GM12878 (cell line): ENCODE results near the gene PPP4C. TPM values are rescaled to one million over a fixed set of nuclear protein-coding genes. Genes with fewer than 3 reads are reported as not detected.

Experiments used
- ATAC-seq: fragments of 200-7000 bp; cut with Tn5 transposase; 3 replicates; pipeline ENCODE4 v1.9.1; 2020; ENCODE audit warnings: mild to moderate bottlenecking, moderate library complexity
- BruUV-seq: library from RNA; stranded (reverse); fragments of 400-500 nt; replicated peaks from 2 replicates; lab custom pipeline; 2021; lab: Mats Ljungman, UMichigan
- CTCF ChIA-PET: fragments of 300-600 bp; sonication (Branson Sonifier 250); formaldehyde crosslinking; extraction: SDS; loops from one replicate; lab custom pipeline; 2021; ENCODE audit warnings: inconsistent platforms; lab: Yijun Ruan, JAX
- POLR2A ChIA-PET: fragments of 350-600 bp; formaldehyde crosslinking; extraction: SDS; loops from one replicate; lab custom pipeline; 2021; ENCODE audit warnings: inconsistent platforms; lab: Charles Lee
- RAD21 ChIA-PET: fragments of 300-600 bp; sonication (Branson Sonifier 250); formaldehyde crosslinking; loops from one replicate; lab custom pipeline; 2023; ENCODE audit warnings: antibody characterized with exemption; ENCODE audit not compliant: unreplicated experiment; lab: Charles Lee
- SMC1A ChIA-PET: fragments of 300-600 bp; sonication (Branson Sonifier 250); formaldehyde crosslinking; loops from one replicate; lab custom pipeline; 2023; ENCODE audit not compliant: unreplicated experiment, uncharacterized antibody; lab: Charles Lee
- DNase-seq: peaks from one replicate; pipeline ENCODE4 v3.0.0-alpha.2; 2011; ENCODE audit warnings: low read depth, low spot score
- FAIRE-seq: peaks from 3 replicates; lab custom pipeline; 2011; peaks lifted over from hg19 to GRCh38; lab: Jason Lieb, UNC
- H2AFZ ChIP-seq: 2 replicates; pipeline ENCODE4 v1.6.0; 2011; ENCODE audit warnings: low read depth, low read length, control low read depth; ENCODE audit not compliant: control insufficient read depth
- H3K27ac ChIP-seq: 2 replicates; pipeline ENCODE4 v1.5.1; 2011; ENCODE audit warnings: control low read depth; ENCODE audit not compliant: control insufficient read depth, insufficient read depth
- H3K27me3 ChIP-seq, 2 experiments: replicated peaks in 1 of 2; 2 replicates each; pipeline versions ENCODE4 v1.6.0 to v1.6.1; 2011; ENCODE audit warnings: low read length in 1 of 2; ENCODE audit not compliant: control insufficient read depth in 2 of 2, insufficient read depth in 2 of 2
- H3K36me3 ChIP-seq, 2 experiments: 2 replicates each; pipeline ENCODE4 v1.5.1; 2011; ENCODE audit warnings: low read length in 1 of 2; ENCODE audit not compliant: control insufficient read depth in 2 of 2, insufficient read depth in 2 of 2
- H3K4me1 ChIP-seq: 2 replicates; pipeline ENCODE4 v1.6.1; 2011; ENCODE audit warnings: mild to moderate bottlenecking, low read length, moderate library complexity, mixed read lengths; ENCODE audit not compliant: control insufficient read depth, insufficient read depth
- H3K4me2 ChIP-seq: 2 replicates; pipeline ENCODE4 v1.6.0; 2011; ENCODE audit warnings: control low read depth; ENCODE audit not compliant: control insufficient read depth, insufficient read depth
- H3K4me3 ChIP-seq: fragments of 200-600 bp; sonication (generic); 2 replicates; pipeline ENCODE4 v1.5.1; 2016
- H3K79me2 ChIP-seq: 2 replicates; pipeline ENCODE4 v1.6.0; 2011; ENCODE audit warnings: low read length; ENCODE audit not compliant: control insufficient read depth, insufficient read depth
- H3K9ac ChIP-seq: 2 replicates; pipeline ENCODE4 v1.8.0; 2011; ENCODE audit warnings: low read length, control low read depth, mixed read lengths; ENCODE audit not compliant: control insufficient read depth, insufficient read depth
- H3K9me3 ChIP-seq: replicated peaks from 3 replicates; pipeline ENCODE4 v1.5.1; 2011; ENCODE audit warnings: mild to moderate bottlenecking, low read length; ENCODE audit not compliant: control insufficient read depth, insufficient read depth
- H4K20me1 ChIP-seq: 2 replicates; pipeline ENCODE4 v1.6.0; 2011; ENCODE audit not compliant: control insufficient read depth, insufficient read depth
- ASH2L ChIP-seq: fragments of 300-600, 200-600 bp; sonication (generic); IDR thresholded peaks from 2 replicates; pipeline ENCODE4 v1.6.1; 2017; ENCODE audit warnings: low read depth, mild to moderate bottlenecking, borderline replicate concordance
- BHLHE40 ChIP-seq, 2 experiments: fragments of 450-650 bp in 1 of 2; IDR thresholded peaks; 2 replicates each; pipeline ENCODE4 v1.6.1; 2011 to 2017; ENCODE audit warnings: low read depth in 2 of 2, borderline replicate concordance in 1 of 2, improper control_type of control experiment in 1 of 2, low read length in 1 of 2, mild to moderate bottlenecking in 1 of 2
- CHD2 ChIP-seq: IDR thresholded peaks from 2 replicates; pipeline ENCODE4 v1.6.1; 2011; ENCODE audit warnings: low read depth, low read length, improper control_type of control experiment, borderline replicate concordance
- FOXK2 ChIP-seq: fragments of 450-650 bp; IDR thresholded peaks from 2 replicates; pipeline ENCODE4 v1.6.1; 2017; ENCODE audit warnings: mild to moderate bottlenecking, moderate library complexity
- LARP7 ChIP-seq: fragments of 450-650 bp; IDR thresholded peaks from 2 replicates; pipeline ENCODE4 v1.6.1; 2017; ENCODE audit warnings: mild to moderate bottlenecking
- MYC ChIP-seq: IDR thresholded peaks from 2 replicates; pipeline ENCODE4 v1.6.1; 2011; ENCODE audit warnings: mild to moderate bottlenecking, low read length, moderate library complexity, inconsistent platforms; ENCODE audit not compliant: insufficient read depth, insufficient replicate concordance, insufficient read length, severe bottlenecking
- NR2C1 ChIP-seq: fragments of 450-650 bp; IDR thresholded peaks from 2 replicates; pipeline ENCODE4 v1.6.1; 2017; ENCODE audit warnings: antibody characterized with exemption, mild to moderate bottlenecking, moderate library complexity
- NR2F1 ChIP-seq: fragments of 450-650 bp; conservative IDR thresholded peaks from 2 replicates; pipeline ENCODE4 v1.6.1; 2017; ENCODE audit warnings: mild to moderate bottlenecking
- ZNF24 ChIP-seq: fragments of 450-650 bp; IDR thresholded peaks from 2 replicates; pipeline ENCODE4 v1.6.1; 2017; ENCODE audit warnings: antibody characterized with exemption, mild to moderate bottlenecking
- ZNF622 ChIP-seq: fragments of 450-650 bp; IDR thresholded peaks from 2 replicates; pipeline ENCODE4 v1.6.1; 2017; ENCODE audit warnings: mild to moderate bottlenecking, inconsistent platforms
- ZSCAN29 ChIP-seq: fragments of 450-650 bp; IDR thresholded peaks from 2 replicates; pipeline ENCODE4 v1.6.1; 2017; ENCODE audit warnings: mild to moderate bottlenecking, moderate library complexity
- WGBS: methylation state at CpG from one replicate; pipeline ENCODE4 v1.1.6; 2016; ENCODE audit warnings: low lambda C conversion rate; ENCODE audit not compliant: insufficient replicate concordance, insufficient coverage; ENCODE audit errors: missing lambda C conversion rate; 5-methylcytosine and 5-hydroxymethylcytosine counted together
- in situ Hi-C: fragments of 300-500 bp; cut with MboI; formaldehyde crosslinking; loops from 9 replicates; pipeline ENCODE4 v1.14.3; 2018; ENCODE audit warnings: mixed read lengths
- intact Hi-C: fragments of 100-400 bp; cut with micrococcal nuclease; formaldehyde crosslinking; loops from one replicate; pipeline ENCODE4 v1.14.2; 2022; ENCODE audit not compliant: unreplicated experiment
- polyA plus RNA-seq, 11 experiments: library from polyadenylated mRNA; depleted of rRNA in 4 of 11; unstranded in 6 of 11; stranded (reverse) in 5 of 11; fragments of >200 nt; fragmentation: Nextera tagmentation in 4 of 11; fragmentation: Illumina TruSeq in 1 of 11; extraction: Ambion mirVana in 4 of 11; extraction: Trizol in 1 of 11; gene quantifications; 1 replicate in 1 of 11; 2 replicates in 10 of 11; pipeline versions ENCODE4 v1.2.1 to v1.2.3, GENCODE V29; 2011 to 2016; ENCODE audit warnings: inconsistent platforms in 2 of 11, missing spikeins in 2 of 11, low read depth in 1 of 11
- total RNA-seq, 4 experiments: library from RNA; depleted of rRNA in 3 of 4; stranded (reverse); fragments of >200 nt in 3 of 4; fragmentation: Illumina TruSeq in 1 of 4; extraction: Trizol in 1 of 4; gene quantifications; 2 replicates each; pipeline versions ENCODE4 v1.2.1 to v1.2.3, GENCODE V29; 2013 to 2021
- TF ChIP-seq, protein P1 (sequence below): fragments of 450-650 bp; IDR thresholded peaks from 2 replicates; pipeline ENCODE4 v1.6.1; 2016; ENCODE audit warnings: mild to moderate bottlenecking, moderate library complexity, borderline replicate concordance
- TF ChIP-seq, protein P2 (sequence below), 3 experiments: IDR thresholded peaks in 2 of 3; conservative IDR thresholded peaks in 1 of 3; 2 replicates each; pipeline ENCODE4 v1.5.1; 2011; ENCODE audit warnings: low read depth in 3 of 3, low read length in 3 of 3, mild to moderate bottlenecking in 3 of 3, control low read depth in 2 of 3, moderate library complexity in 2 of 3, inconsistent platforms in 1 of 3, mixed read lengths in 1 of 3; ENCODE audit not compliant: control insufficient read depth in 2 of 3, insufficient read depth in 1 of 3; ENCODE audit errors: extremely low read depth in 1 of 3
- TF ChIP-seq, protein P3 (sequence below): IDR thresholded peaks from 2 replicates; pipeline ENCODE4 v1.6.1; 2012; ENCODE audit warnings: low read depth, low read length, improper control_type of control experiment

Gene PPP4C
- total and polyA plus RNA-seq, 10 of the 15 experiments (the other 5 are each of a cell fraction or from before 2014, with no cell fraction given): 2.7 to 240 (median 124) TPM

DNA sequence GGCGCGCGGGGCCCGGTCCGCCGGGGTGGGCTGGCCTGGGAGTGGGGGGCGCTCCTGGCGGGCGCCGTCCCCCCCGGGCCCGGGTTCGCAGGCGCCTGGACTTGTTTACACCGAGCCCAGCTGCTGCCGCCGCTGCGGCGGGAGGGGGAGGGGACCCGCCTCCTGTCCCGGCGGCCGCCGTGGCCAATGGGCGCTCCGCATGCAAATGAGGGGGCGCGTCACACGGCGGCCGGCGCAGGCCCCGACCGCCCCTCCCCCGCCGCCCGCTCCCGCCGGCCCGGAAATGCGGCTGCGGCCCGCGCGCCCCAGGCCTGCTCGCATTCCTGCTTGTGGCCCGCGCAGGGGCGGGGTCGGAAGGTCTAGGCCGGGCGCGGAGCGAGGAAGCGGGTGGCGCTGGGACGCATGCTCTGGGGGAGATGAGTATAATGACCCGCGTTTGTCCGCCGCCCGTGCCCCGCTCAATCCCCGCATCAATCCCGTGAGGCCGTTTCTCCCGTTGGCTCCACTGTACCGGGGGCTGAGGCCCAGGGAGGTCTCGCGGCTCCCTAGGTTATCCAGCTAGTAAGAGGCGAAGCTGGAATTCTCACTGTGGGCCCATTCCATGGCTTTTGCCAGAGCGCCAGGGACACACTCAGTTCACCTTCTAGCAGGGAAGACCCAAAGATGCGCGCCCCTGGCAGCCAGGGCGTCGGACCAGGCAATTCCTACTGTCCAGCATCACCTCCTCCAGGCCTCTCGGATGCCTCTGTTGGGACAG is 20.5 kb downstream of the PPP4C start, which contains the start of gene YPEL3 (continued):
- TF ChIP-seq, protein P1, sequence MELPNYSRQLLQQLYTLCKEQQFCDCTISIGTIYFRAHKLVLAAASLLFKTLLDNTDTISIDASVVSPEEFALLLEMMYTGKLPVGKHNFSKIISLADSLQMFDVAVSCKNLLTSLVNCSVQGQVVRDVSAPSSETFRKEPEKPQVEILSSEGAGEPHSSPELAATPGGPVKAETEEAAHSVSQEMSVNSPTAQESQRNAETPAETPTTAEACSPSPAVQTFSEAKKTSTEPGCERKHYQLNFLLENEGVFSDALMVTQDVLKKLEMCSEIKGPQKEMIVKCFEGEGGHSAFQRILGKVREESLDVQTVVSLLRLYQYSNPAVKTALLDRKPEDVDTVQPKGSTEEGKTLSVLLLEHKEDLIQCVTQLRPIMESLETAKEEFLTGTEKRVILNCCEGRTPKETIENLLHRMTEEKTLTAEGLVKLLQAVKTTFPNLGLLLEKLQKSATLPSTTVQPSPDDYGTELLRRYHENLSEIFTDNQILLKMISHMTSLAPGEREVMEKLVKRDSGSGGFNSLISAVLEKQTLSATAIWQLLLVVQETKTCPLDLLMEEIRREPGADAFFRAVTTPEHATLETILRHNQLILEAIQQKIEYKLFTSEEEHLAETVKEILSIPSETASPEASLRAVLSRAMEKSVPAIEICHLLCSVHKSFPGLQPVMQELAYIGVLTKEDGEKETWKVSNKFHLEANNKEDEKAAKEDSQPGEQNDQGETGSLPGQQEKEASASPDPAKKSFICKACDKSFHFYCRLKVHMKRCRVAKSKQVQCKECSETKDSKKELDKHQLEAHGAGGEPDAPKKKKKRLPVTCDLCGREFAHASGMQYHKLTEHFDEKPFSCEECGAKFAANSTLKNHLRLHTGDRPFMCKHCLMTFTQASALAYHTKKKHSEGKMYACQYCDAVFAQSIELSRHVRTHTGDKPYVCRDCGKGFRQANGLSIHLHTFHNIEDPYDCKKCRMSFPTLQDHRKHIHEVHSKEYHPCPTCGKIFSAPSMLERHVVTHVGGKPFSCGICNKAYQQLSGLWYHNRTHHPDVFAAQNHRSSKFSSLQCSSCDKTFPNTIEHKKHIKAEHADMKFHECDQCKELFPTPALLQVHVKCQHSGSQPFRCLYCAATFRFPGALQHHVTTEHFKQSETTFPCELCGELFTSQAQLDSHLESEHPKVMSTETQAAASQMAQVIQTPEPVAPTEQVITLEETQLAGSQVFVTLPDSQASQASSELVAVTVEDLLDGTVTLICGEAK: 0 out of 2 replicates have a peak, but pooled peaks have one; percentile 54
- TF ChIP-seq MYC (no peak), BHLHE40 (IDR thresholded peaks at IDR 0.05; ENCODE audit: borderline replicate concordance in 1 of 2, low read depth in 2 of 2, low read length in 1 of 2) (peak; percentile 31 to 66; a peak in 2 of 4 replicates)

DNA sequence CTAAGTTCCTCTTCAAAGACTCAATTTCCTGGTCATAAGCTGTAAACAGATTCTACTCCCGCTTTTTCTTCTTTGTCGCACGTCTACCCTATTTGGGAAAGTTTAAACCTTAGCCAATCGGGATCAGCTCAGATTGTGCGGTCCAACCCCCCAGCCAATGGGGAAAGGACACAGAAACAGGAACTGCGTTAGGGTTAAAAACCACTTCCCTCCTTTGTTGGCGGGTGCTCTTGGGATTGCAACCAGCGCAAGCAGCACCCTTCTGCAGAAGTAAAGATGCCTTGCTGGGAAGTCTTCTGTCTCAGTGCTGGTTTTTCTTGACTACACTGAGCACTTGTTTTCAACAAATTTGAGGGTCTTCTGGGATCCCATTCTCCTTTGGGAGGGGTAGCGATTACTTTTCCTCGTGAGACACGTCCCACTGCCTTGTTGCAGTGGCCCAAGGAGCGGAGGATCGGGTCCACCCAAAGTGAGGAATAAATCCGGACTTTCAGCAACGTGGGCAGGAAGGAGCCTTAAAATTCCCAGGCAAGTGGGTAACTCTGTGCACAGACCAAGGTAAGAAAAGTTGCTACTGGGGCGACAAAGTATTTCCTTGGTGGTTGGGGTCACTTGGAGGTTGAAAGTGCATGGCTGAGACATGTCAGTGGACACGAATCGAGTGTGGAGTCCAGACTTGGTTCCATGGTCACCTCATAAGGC is 21.2 kb downstream of the PPP4C start:
- no TSS peak for BruUV-seq
- Histone ChIP-seq H3K79me2 (peaks cover 2% of the 10 kb centered on the region; the same call in 1 of the 2 replicates), H3K27ac (peak overlapping the region; percentile 77; the same call in 1 of the 2 replicates), H3K9ac (no peak overlapping the region), H3K4me1 (peaks cover 22% of the 10 kb centered on the region), H2AFZ (peak overlapping the region; percentile 76; the same call in 1 of the 2 replicates), H4K20me1 (no peaks in the 10 kb centered on the region), H3K4me2 (peak overlapping the region; percentile 57), H3K9me3 (peaks cover 15% of the 10 kb centered on the region), H3K36me3 (no peaks in the 10 kb centered on the region; a peak in 1 of 4 replicates), H3K27me3 (no peaks in the 10 kb centered on the region), H3K4me3 (peak overlapping the region; percentile 8)
- intact Hi-C loops: loop anchor here (10.0 kb wide), 1 partner anchor 258 kb away; the partner anchor contains the start of gene CD2BP2
- WGBS: 85% methylated on average over 18 of the region's 18 CpGs
- ChIA-PET RAD21 (no interaction called here), SMC1A (interaction anchor here (0.5 kb wide), 1 partner anchor 246 kb away, joined by 3 read pairs; no protein-coding TSS in a partner anchor), POLR2A (no interaction called here), CTCF (interaction anchor here (0.7 to 1.2 kb wide), 3 partner anchors 15 to 41 kb away, joined by 3 read pairs; no protein-coding TSS in a partner anchor)
- FAIRE-seq (no peak), ATAC-seq (no peak), DNase-seq (no peak)
- in situ Hi-C loops: loop anchor here (25.0 kb wide), 1 partner anchor 1790 kb away; no protein-coding TSS in a partner anchor
- TF ChIP-seq ZSCAN29: no peak
- TF ChIP-seq ASH2L: no peak
- no peak for TF ChIP-seq NR2C1
- no peak for TF ChIP-seq CHD2
- TF ChIP-seq ZNF24: no peak
- TF ChIP-seq FOXK2: no peak
- TF ChIP-seq NR2F1: no peak
- TF ChIP-seq, protein P2, sequence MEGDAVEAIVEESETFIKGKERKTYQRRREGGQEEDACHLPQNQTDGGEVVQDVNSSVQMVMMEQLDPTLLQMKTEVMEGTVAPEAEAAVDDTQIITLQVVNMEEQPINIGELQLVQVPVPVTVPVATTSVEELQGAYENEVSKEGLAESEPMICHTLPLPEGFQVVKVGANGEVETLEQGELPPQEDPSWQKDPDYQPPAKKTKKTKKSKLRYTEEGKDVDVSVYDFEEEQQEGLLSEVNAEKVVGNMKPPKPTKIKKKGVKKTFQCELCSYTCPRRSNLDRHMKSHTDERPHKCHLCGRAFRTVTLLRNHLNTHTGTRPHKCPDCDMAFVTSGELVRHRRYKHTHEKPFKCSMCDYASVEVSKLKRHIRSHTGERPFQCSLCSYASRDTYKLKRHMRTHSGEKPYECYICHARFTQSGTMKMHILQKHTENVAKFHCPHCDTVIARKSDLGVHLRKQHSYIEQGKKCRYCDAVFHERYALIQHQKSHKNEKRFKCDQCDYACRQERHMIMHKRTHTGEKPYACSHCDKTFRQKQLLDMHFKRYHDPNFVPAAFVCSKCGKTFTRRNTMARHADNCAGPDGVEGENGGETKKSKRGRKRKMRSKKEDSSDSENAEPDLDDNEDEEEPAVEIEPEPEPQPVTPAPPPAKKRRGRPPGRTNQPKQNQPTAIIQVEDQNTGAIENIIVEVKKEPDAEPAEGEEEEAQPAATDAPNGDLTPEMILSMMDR (IDR thresholded peaks at IDR 0.05 in 2 of 3, conservative IDR thresholded peaks at IDR 0.05 in 1 of 3; ENCODE audit: control insufficient read depth in 2 of 3, extremely low read depth in 1 of 3, insufficient read depth in 1 of 3, low read depth in 3 of 3, low read length in 3 of 3): no peak
- TF ChIP-seq LARP7: no peak
- TF ChIP-seq, protein P3, sequence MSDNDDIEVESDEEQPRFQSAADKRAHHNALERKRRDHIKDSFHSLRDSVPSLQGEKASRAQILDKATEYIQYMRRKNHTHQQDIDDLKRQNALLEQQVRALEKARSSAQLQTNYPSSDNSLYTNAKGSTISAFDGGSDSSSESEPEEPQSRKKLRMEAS: no peak
- no peak for TF ChIP-seq ZNF622
